Fibroblast of mammary gland (primary cell): ENCODE results near the gene PHACTR1.

ENCODE experiments used
- DNase-seq: peaks from one replicate; pipeline ENCODE4 v3.0.0-alpha.2; 2010; ENCODE audit warnings: low read depth
- H3K4me3 ChIP-seq: 2 replicates; pipeline ENCODE4 v1.5.1; 2011; ENCODE audit warnings: low read depth, mild to moderate bottlenecking, low read length, moderate library complexity; ENCODE audit not compliant: control insufficient read depth
- TF ChIP-seq, protein P1 (sequence below): conservative IDR thresholded peaks from 2 replicates; pipeline ENCODE4 v1.5.1; 2011; ENCODE audit warnings: low read depth, low read length, inconsistent platforms; ENCODE audit not compliant: control insufficient read depth, insufficient read depth

Gene PHACTR1

DNA sequence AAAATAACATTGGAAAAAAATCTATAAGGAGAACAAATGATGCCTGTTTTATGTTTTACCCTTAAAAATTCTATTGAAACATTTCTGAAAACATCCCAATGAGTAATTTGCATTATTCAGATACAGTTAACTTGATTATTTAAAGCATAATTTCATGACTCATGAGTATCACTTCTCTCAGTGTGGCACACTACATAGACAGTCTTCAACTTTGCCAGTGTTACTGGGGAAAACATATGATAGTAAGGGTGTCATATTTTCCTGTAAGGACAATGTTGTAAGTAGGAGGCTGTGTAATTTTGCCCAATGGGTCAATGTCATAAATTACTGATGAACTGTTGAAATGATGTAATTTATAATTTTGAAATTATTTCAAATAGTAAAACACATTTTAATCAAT lies 125.5 kb downstream of the PHACTR1 start:
- TF ChIP-seq, protein P1, sequence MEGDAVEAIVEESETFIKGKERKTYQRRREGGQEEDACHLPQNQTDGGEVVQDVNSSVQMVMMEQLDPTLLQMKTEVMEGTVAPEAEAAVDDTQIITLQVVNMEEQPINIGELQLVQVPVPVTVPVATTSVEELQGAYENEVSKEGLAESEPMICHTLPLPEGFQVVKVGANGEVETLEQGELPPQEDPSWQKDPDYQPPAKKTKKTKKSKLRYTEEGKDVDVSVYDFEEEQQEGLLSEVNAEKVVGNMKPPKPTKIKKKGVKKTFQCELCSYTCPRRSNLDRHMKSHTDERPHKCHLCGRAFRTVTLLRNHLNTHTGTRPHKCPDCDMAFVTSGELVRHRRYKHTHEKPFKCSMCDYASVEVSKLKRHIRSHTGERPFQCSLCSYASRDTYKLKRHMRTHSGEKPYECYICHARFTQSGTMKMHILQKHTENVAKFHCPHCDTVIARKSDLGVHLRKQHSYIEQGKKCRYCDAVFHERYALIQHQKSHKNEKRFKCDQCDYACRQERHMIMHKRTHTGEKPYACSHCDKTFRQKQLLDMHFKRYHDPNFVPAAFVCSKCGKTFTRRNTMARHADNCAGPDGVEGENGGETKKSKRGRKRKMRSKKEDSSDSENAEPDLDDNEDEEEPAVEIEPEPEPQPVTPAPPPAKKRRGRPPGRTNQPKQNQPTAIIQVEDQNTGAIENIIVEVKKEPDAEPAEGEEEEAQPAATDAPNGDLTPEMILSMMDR, result no peak
- DNase-seq, result no peak

DNA sequence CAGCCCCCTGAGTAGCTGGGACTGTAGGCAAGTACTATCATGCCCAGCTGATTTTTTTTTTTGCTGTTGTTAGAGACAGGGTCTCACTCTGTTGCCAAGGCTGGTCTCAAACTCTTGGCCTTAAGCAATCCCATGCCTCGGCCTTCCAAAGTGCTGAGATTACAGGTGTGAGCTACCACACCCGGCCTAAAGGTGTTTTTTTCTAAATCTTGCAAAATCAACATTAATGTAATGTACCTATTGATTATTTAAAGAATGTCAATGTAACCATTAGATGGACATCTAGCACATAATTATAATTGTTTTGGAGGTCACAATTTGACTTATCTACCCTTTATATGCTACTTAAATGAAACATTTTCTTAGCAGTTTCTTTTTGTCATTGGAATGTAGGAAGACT lies 126.1 kb downstream of the PHACTR1 start:
- TF ChIP-seq, protein P1, result no peak
- no peak for DNase-seq
- H3K4me3 ChIP-seq, result no peak overlapping the region

More for the DNA sequence above, 125.5 kb downstream of the PHACTR1 start:
- H3K4me3 ChIP-seq, result no peak overlapping the region

DNA sequence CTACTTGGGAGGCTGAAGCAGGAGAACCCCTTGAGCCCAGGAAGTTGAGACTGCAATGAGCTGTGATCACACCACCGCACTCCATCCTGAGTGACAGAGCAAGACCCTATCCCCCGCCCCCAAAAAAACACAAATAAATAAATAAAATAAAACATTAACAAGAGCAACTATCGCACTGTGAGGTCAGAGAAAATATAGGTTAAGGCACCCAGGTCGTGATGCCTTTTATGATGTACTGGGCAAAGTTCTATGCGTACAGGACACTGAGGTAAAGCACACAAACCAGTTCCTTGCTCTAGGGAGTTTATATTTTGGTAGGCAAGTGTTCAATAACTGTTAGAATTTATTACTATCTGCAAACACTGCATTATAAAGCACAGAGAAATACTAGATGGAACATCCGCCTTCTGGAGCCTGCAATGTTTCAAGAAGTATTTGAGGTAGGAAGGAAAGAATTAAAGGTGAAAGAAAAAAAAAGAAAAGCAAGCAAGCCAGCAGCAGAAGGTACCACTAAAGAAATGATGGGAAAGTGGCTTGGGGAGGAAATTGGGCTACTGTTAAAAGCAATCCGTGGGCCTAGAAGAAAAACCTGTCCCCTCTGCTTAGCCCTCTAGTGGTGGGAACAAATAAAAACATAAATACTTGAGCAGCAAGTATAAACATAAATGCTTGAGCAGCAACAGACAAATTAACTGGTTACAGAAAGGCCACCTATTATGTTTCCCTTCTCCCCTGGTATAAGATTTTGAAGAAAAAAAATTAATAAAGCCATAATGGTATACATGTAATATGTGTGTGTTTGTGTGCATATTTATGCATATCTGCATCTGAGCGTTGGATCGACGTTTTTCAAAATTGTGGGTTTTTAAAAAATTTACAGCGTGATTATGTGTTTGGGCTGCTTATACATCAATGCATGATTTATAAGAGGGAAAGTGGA lies 128.0 kb downstream of the PHACTR1 start:
- DNase-seq, result peak; percentile 35
- TF ChIP-seq, protein P1, result peak; percentile 61
- no peak overlapping the region for H3K4me3 ChIP-seq

DNA sequence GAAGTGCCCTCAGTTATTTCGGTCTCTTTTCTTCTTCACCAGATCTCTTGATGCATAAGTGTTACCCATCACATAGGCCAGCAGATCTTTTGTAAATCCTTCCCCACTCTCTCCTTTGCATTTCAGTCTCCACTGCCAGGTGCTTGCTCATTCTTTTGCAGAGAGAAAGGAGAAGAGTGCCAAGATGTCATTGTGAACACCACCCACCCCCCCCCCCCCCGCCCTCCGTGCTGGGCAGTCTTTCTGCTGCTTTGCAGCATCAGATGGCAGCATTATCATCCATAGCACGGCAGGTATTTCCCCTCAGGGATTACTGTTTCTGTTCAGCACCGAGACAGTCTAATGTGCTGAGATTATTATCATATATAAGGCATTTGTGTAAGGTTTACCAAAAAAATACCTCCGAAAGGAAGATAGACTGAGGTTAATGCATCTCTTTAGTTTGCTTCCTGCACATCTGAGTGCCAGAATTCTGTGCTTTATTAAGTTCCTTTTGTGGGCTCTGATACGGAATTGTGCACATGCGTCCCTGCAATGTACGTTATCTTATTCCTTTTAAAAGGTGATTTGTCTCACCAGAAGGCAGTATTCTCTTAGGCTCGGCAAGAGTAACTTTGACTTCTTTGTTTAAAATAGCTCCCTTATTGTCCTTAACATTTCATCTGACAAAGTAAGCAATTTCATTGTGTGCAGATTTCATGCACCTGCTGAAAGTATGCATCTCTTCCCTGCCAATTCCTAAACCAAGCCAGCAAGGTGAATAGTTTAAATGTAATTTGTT lies 128.8 kb downstream of the PHACTR1 start:
- TF ChIP-seq, protein P1, result no peak

DNA sequence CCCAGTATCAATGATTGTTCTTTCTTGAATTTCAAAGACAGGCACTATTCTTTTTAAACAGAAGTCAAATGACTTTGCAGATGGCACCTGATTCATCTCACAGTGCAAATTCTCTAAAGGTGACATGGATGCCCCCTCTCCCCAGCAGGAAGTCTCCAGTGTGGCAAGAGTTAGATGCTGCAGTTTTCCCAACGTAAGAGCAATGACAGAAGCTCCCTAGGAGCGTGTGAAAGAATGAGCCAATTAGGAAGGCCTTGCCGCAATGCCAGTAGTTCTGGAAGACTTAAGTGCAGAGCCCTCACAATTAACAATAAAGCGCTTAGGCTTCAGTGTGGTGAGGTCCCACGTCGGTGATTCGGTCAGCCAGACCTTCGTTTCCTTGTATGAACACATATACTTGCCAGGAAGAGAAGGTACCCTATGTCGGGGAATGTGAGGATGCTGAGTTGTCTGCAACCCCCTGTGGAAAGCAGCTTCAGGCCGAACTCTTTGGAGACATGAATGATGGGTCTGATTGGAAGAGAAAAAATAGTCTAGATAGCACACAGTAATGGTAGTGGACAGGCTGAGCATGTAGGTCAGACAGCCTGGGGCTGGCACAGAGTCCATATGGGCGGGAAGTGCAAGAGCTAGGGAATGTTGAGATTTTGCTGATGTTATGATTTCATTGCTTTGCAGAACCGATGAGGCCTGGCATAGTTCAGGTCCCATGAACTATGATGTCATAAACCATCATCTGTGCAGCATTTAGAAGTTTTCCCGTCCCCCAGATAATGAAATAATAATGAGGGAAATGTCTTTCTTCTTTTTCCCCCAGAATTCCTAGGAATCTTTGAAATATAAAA lies 132.6 kb downstream of the PHACTR1 start:
- DNase-seq, result peak; percentile 41
- TF ChIP-seq, protein P1, result no peak

More for the DNA sequence above, 128.8 kb downstream of the PHACTR1 start:
- no peak for DNase-seq
- no peak overlapping the region for H3K4me3 ChIP-seq

DNA sequence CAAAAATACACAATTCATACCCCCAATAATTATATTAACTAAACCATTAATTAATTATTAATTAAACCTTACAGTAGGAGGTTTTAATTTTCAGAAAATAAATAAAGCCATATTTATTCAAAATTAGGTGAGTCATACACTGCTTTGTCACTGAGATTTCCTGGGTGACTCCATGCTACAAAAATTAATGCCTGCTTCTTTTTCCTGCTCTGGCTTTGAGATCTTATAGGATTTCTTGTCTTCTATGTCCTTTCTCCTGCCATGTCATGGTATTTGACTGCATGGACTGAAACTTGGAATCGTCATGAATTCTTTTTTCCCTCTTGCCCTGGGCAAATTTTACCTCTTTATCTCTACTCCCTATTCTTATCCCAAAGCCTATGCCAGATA lies 133.2 kb downstream of the PHACTR1 start:
- DNase-seq, result peak; percentile 16
- H3K4me3 ChIP-seq, result no peak overlapping the region
- TF ChIP-seq, protein P1, result no peak

More for the DNA sequence above, 132.6 kb downstream of the PHACTR1 start:
- H3K4me3 ChIP-seq, result no peak overlapping the region
